GM18508 (cell line): ENCODE measurements around the gene ZNF768.
A peak's percentile ranks its signal among the peaks of the same experiment; 100 is the strongest.
"Not testable (repeated sequence)": the region's sequence is repeated elsewhere in the genome, so short reads cannot be mapped to it uniquely, and the experiment has no call there.

Experiments
- ATAC-seq: cut with Tn5 transposase; IDR thresholded peaks from one replicate; pipeline ENCODE4 v1.9.1; 2021; ENCODE audit warnings: moderate number of reproducible peaks; ENCODE audit not compliant: insufficient read depth, unreplicated experiment

Gene ZNF768

DNA sequence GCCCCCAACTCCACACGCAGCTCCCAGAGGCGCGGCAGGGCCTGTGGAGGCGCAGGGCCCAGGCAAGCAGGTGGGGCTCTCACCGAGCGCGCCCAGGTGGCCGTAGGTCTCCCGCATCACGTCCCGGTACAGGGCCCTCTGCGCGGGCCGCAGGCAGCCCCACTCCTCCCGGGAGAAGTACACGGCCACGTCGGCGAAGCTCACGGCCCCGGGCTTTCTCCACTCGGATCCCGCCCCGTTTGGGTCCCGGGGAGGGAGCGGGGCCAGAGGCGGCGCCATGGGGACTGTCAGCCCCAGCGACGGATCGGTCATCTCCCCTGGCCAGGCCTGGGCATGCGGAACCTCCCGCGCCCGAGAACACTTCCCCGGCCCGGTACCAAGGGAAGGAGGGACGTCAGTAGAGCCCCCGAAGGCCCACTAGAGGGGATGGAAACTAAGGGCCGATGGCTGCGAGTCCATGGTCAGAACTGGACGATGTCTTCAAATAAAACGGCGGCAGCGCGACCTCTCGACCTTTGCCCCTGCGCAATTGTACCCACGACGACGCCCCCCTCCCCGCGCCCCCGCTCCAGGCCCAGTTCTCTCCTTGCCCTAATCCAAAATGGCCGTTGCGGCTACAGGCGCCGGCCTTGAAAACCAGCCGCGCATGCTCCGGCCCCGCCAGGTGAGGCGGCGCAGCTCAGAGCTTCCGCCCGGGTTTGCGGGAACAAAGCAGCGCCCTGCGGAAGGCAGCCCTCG lies 8.2 kb upstream of the ZNF768 start, which contains the start of gene ZNF747:
Gene ZNF747, minus strand, starts transcription at position 491 of the 738 bp plus-strand sequence. Its CDS starts 179 bp downstream, at position 312.
- no peak for ATAC-seq

DNA sequence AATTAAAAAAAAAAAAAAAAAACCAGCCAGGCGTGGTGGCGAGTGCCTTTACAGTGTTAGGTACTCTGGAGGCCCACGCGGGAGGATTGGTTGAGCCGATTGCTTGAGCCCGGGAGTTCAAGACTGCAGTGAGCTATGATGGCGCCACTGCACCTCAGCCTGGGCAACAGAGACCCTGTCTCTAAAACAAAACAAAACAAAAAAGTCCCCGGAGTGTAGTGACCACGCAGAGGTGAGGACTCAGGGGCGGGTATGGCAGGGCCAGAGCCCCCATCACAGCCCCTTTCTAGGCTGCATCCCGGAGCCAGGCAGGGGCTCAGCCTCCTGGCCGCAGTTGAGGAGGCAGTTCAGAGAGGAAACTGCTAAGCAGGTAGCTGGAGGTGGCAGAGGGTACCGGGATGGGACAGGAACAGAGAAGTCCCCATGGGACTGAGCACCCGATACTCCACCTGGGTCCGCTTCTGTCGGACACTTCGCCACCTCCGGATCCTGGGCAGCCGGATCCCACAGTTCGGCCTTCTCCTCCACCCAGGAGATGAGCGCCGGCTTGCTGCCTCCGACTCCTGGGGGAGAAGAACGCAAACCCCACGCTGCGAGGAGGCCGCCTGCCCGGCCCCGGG lies 7.5 kb upstream of the ZNF768 start:
- no peak for ATAC-seq

- no peak for ATAC-seq
Observed at GRCh38 chr16:30533146-30533522, 6.8 kb upstream of the ZNF768 start.

DNA sequence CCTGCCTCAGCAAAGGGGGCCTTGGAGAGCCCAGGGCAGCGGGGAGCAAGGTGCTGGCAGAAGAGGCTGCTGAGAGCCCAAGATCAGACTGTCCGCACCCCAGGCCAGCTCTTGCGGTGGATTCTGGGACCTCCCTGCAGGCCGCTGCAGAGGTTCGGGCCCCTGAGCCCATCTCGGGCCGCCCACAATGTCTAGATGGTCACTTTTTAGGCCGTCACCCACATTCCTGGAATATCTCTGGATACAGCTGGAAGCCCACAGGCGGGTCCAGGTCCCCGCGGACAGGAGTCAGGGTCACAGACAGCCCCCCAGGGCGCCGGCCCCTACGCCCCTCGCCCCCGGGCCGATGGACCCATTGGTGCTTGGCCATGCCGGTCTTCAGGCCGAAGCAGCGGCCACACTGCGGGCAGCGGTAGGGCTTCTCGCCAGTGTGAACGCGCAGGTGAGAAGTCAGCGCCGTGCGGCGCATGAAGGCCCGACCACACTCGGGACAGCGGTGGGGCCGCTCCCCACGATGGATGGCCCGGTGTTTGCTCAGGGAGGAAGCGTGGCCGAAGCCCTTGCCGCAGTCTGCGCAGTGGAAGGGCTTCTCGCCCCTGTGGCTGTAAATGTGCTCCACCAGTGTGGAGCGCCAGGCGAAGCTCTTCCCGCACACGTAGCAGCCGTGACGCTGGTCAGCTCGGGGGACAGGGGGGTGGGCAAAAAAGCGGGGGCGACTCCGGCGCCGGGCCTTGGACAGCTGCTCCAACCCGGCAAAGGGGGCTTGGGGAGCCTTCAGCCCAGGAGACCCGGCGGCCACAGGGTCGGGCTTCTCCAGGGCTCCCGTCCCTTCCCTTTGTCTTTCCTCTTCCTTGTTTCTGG lies 6.1 kb upstream of the ZNF768 start:
- no peak for ATAC-seq

DNA sequence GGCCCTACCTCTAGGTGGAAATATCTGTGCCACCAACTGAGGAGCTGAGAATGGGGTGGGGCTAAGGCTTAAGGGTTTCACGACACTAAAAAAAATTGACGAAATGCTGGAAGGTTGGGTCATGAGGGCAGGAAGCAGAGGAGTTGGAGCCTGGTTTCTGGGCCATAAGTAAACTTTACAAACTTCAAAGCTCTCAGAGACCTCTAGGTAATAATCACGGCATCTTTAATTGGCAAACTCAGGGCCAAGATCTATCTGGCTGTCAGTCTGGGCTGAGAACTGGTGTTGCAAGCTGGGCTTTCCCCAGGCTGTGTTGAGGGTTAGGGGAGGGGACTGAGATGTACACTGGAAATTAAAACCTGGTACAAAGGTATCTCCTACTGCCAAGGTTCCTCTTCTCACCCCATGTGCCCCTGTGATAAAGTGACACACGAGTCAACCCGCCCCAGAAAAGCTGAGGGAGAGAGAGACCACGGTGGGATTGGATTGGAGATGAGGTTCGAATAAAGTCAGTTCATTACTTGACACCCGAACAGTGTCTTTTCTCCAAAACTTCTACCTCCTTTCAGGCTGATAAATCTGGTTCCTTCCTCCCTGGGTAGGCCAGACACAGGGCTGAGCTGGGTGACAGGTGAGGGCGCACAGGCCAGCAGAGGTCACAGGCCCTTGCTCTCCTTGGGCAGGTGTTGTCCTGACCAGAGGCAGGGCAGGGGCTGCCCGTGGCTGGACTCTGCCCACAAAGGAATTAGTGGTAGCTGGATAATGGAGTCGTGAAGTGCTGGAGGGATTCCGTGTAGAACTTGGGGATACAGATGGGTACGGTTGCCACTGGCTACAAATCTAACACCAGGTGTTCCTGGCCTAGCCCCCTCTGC lies 4.0 kb upstream of the ZNF768 start:
- ATAC-seq, result no peak

- no peak for ATAC-seq
Observed at GRCh38 chr16:30528799-30529457, 2.6 kb upstream of the ZNF768 start.

DNA sequence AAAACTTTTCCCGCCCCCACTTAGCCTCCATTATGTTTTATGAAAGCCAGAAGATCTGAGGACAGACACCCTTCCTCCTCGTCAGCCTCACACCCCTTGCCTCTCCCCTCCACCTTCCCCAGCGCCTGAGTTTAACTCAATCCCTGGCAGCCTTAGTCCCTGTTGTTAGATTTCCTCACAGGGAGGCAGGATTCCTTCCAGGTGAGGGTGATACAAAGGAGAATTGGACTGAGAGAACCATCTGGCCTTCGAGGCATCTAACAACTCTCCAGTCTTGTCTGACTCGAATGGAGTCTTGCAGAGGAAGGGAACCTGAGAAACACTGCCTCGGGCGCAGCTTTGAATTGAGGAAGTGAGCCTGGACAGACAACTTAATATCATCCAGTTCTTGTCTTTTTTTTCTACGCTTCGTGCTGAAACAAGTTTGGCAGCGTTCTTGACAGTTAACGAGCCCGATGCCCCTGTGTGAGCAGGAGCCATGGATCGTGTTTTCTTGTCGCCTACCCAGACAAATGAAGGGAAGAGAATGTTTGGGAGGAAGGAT lies 1.3 kb upstream of the ZNF768 start:
- ATAC-seq, result no peak

GRCh38 chr16:30526823-30527634 lies 663 bp upstream of the ZNF768 start:
- peak; percentile 50 for ATAC-seq

DNA sequence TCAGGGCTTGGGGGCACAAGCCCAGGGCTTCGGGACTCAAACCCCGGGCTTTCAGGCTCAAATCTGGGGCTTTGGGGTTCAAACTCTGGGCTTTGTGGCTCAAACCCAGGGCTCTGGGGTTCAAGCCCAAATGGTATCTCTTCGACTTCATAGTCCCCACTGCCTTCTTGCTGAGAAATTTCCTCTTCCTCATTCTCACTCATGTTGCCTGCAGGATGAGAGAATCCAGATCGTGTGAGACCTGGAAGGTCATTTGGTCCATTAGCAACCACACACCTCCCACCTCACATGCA lies 576 bp downstream of the ZNF768 start:
- ATAC-seq, result no peak

- no peak for ATAC-seq
Observed at GRCh38 chr16:30524575-30525568, 1.5 kb downstream of the ZNF768 start.

DNA sequence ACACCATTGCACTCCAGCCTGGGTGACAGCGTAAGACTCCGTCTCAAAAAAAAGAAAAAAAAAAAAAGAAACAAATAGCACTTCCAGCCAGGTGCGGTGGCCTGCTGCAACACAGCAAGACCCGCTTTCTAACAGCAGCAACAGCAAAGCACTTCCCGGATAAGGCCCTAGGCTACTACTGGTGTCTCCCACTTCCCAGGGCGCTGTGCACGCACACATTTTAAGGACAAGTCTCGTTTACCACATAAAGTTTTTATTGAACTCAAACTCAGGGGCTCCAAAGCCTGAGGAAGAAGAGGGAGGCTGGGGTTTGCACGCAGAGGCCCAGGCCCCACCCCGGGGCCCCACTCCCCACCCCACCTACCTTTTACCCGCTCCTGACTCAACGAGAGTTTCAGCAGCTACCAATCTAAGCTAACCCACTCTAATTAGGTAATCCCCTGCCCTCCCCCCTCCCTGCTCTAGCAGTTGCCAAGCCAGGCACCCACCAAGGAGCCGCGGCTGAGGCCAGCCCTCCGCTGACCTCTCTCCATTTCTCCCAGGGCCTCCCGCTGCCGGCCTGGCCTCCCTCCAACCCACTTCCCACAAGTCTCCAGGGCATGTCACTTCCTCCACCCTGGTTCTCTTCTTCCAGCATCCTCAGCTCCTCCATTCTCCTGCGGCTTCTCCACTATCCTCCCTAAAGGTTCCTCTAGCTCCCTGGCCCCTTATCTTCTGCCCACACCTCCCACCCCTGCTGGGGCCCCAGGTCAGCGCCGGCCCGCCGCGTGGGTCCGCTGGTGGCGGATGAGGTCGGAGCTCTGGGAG lies 2.4 kb downstream of the ZNF768 start:
- ATAC-seq, result no peak

- ATAC-seq, result not testable (repeated sequence)
Observed at GRCh38 chr16:30522702-30523463, 3.5 kb downstream of the ZNF768 start.

GRCh38 chr16:30521873-30522641 lies 4.3 kb downstream of the ZNF768 start:
- ATAC-seq, result no peak

DNA sequence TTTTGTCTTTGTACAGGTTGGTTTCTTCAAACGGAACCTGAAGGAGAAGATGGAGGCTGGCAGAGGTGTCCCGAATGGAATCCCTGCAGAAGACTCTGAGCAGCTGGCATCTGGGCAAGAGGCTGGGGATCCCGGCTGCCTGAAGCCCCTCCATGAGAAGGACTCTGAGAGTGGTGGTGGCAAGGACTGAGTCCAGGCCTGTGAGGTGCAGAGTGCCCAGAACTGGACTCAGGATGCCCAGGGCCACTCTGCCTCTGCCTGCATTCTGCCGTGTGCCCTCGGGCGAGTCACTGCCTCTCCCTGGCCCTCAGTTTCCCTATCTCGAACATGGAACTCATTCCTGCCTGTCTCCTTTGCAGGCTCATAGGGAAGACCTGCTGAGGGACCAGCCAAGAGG lies 4.9 kb downstream of the ZNF768 start:
- no peak for ATAC-seq
